ENCODE measurements around the gene ACSL6. TPM values are rescaled to one million over a fixed set of nuclear protein-coding genes. Genes with fewer than 3 reads are reported as not detected.

Gene ACSL6
- total RNA-seq, 1 donor, result not detected

DNA sequence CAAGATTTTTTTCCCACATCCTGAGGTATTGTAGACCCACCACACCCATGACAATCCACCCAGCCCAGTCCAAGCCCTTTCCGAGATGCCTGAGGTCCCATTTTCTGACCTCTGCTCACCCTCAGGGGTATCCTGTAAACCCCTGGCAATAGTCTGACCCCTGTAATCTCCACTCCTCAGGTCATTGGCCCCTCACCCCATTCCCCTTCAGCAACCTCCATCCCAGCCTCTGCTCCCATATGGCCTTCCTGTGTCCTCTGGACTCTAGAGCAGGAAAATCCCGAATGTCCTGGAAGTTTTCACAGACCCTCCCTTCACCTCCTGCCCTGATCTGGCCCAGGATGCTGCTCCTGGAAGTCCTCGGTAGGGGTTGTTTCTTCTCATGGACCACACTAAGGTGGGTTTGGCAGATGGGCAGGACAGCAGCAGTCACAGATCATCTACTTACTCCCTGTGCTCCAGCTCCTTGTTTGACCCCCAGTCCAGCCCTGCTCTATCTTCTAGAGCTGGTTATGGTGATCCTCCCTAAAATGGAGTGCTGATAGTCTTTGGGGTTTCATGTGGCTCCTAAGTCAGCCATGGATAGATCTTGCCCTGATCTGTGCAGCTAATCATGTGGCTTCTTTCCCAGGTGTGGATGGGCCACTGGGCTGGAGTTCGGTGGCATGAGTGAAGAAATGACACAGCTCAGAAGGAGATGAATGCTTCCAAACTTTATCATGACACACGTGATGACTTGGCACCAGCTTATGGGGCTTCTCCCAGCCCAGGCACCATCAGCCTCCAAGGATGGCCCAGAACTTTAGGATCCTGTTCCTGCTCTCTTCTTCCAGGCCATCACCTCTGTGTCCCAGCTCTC is 12.0 kb upstream of the ACSL6 start:
- no peak overlapping the region for H3K4me3 ChIP-seq (ENCODE audit: low read depth, low read length)
- TF ChIP-seq, protein P1, sequence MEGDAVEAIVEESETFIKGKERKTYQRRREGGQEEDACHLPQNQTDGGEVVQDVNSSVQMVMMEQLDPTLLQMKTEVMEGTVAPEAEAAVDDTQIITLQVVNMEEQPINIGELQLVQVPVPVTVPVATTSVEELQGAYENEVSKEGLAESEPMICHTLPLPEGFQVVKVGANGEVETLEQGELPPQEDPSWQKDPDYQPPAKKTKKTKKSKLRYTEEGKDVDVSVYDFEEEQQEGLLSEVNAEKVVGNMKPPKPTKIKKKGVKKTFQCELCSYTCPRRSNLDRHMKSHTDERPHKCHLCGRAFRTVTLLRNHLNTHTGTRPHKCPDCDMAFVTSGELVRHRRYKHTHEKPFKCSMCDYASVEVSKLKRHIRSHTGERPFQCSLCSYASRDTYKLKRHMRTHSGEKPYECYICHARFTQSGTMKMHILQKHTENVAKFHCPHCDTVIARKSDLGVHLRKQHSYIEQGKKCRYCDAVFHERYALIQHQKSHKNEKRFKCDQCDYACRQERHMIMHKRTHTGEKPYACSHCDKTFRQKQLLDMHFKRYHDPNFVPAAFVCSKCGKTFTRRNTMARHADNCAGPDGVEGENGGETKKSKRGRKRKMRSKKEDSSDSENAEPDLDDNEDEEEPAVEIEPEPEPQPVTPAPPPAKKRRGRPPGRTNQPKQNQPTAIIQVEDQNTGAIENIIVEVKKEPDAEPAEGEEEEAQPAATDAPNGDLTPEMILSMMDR (IDR thresholded peaks at IDR 0.05; ENCODE audit: insufficient read depth, low read length), result no peak
- no peak for DNase-seq (ENCODE audit: low read depth)

DNA sequence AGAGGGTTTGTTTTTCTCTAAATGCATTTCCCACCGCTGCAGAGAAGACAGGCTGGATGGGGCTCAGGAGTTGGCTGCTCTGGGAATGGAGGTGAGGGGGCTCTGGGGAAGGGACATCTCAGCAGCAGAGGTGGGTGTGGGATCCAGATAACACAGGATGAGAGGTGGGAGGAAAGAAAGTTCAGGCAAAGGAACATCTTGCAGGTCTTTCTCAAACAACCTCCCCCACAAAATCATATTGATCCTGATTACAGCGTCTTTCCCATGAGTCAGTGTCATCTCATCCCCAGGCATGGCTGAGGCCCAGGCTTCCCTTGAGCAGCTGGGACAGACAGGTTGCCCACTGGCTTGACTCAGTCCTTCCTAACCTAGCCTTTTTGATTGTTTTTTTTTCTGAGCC is 11.3 kb upstream of the ACSL6 start:
- DNase-seq (ENCODE audit: low read depth), result no peak
- TF ChIP-seq, protein P1 (IDR thresholded peaks at IDR 0.05; ENCODE audit: insufficient read depth, low read length), result no peak
- no peak overlapping the region for H3K4me3 ChIP-seq (ENCODE audit: low read depth, low read length)

GRCh38 chr5:132021654-132022053 is 10.2 kb upstream of the ACSL6 start:
- H3K4me3 ChIP-seq (ENCODE audit: low read depth, low read length), result no peak overlapping the region
- TF ChIP-seq, protein P1 (IDR thresholded peaks at IDR 0.05; ENCODE audit: insufficient read depth, low read length), result no peak
- no peak for DNase-seq (ENCODE audit: low read depth)

DNA sequence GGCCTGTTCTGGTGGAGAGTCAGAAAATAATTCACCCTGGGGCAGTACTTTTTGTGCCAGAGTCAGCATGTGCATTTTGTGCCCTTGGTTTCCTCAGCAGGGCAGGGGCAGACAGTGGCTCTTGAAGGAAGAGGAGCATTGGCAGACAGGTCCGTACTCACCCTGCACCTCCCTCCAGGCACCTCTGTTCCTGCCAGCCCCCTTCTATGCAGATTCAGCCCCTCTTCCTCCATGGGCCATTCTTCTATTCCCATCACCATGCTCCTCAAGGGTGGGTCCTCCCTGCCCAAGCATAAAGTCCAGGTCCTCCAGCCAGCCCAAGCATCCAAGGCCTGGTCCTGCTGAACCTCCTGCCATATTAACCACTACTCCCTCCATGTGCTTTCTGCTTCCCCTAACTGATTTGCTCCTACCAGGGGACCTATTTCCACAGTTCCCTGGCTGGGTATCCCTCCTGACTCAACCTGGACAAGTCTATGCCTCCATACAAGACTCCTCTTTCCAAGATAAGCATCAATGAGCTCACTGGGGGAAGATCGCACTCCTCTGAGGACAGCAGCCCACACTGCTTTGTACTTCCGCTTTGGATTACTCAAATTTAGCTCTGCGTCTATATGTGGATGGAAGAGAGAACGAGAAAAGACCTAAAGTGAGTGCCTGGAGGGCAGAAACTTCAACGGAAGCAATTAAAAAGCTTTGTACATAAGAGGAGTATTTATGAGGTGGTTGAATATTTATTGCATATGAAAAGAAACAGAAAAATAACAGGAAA is 9.3 kb upstream of the ACSL6 start:
- no peak for DNase-seq (ENCODE audit: low read depth)
- TF ChIP-seq, protein P1 (IDR thresholded peaks at IDR 0.05; ENCODE audit: insufficient read depth, low read length), result no peak
- no peak overlapping the region for H3K4me3 ChIP-seq (ENCODE audit: low read depth, low read length)

GRCh38 chr5:132019857-132020555 is 8.5 kb upstream of the ACSL6 start:
- TF ChIP-seq, protein P1 (IDR thresholded peaks at IDR 0.05; ENCODE audit: insufficient read depth, low read length), result no peak
- no peak overlapping the region for H3K4me3 ChIP-seq (ENCODE audit: low read depth, low read length)
- no peak for DNase-seq (ENCODE audit: low read depth)

- DNase-seq (ENCODE audit: low read depth), result no peak
- TF ChIP-seq, protein P1 (IDR thresholded peaks at IDR 0.05; ENCODE audit: insufficient read depth, low read length), result no peak
- no peak overlapping the region for H3K4me3 ChIP-seq (ENCODE audit: low read depth, low read length)
Measured at GRCh38 chr5:132019337-132019736, 7.9 kb upstream of the ACSL6 start.

Measured in fibroblast of the aortic adventitia (primary cell).